HG03460 (cell line): ENCODE measurements around the gene ZNF626.
A peak's percentile ranks its signal among the peaks of the same experiment; 100 is the strongest.
"Not testable (repeated sequence)": the region's sequence is repeated elsewhere in the genome, so short reads cannot be mapped to it uniquely, and the experiment has no call there.

Experiments used
- ATAC-seq: cut with Tn5 transposase; IDR thresholded peaks from one replicate; pipeline ENCODE4 v1.9.1; 2021; ENCODE audit not compliant: unreplicated experiment

The ZNF626 gene

GRCh38 chr19:20661150-20661819 is at the start of gene ZNF626:
Gene ZNF626 (minus strand): TSS chr19:20661571. CDS start chr19:20661446, 125 bp downstream.
- ATAC-seq = peak; percentile 90

DNA sequence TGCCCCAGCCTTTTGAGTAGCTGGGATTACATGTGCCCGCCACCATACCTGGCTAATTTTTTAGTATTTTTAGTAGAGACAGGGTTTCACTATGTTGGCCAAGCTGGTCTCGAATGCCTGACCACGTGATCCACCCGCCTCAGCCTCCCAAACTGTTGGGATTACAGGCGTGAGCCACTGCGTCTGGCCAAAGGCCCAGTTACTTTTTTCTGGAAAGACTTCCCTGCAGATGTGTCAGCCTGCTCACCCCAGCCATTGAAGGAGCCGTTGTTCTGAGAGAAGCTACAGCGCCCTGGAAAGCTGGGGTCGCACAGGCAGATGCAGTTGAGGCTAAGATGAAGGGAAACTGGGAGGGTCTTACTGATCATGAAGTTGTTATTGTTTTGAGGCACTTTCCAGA is 7.9 kb upstream of the ZNF626 start:
- ATAC-seq = no peak

DNA sequence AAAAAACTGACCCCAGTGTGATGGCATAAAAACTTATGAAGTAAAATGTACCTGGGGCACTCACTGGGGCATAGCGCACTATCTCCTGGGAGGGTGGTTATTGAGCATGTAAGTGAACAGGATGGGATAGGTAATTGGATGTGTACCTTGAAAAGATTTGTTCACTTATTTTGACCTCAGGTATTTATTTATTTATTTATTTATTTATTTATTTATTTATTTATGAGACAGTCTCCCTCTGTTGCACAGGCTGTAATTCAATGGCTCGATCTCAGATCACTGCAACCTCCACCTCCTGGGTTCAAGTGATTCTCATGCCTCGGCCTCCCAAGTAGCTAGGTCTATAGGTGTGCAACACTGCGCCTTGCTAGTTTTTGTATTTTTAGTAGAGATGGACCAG is 5.9 kb upstream of the ZNF626 start:
- ATAC-seq = no peak

GRCh38 chr19:20664901-20665781 is 3.8 kb upstream of the ZNF626 start:
- no peak for ATAC-seq

GRCh38 chr19:20664475-20664874 is 3.1 kb upstream of the ZNF626 start:
- ATAC-seq = not testable (repeated sequence)

GRCh38 chr19:20662421-20663105 is 1.2 kb upstream of the ZNF626 start:
- ATAC-seq = no peak

GRCh38 chr19:20660473-20661140 is 764 bp downstream of the ZNF626 start:
- no peak for ATAC-seq

DNA sequence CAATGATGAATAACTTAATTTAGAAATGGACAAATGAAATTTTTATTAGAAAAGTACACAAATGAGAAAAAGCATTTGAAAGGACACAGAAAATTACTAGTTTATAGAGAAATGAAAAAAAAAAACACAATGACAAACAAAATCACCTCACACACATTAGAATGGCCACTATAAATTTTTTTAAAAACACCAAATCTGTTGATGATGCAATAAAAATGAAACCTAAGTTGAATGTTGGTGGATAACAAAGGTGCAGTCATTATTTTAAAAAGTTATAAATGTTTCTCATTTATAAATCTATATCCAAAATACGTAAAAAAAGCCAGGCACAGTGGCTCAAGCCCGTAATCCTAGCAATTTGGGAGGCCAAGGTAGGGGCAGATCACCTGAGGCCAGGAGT is 20.8 kb downstream of the ZNF626 start:
- no peak for ATAC-seq

DNA sequence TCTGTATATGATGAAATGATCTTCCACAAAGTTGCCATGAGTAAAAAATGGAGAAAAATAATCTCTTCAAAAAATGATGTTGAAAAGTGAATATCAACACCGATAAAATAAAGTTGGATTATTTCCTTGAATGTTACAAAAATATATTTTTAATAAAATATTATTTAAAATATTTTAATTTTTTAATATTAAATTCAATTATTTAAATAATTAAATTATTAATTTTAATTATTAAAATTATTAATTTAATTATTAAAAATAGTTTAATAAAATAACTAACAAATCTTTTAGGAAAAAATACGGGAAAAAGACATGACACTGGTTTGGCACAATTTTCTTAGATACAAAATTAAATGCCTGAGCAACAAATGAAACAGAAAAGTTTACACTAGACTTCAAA is 21.3 kb downstream of the ZNF626 start:
- no peak for ATAC-seq

GRCh38 chr19:20624560-20624959 is 36.8 kb downstream of the ZNF626 start:
- ATAC-seq = not testable (repeated sequence)

DNA sequence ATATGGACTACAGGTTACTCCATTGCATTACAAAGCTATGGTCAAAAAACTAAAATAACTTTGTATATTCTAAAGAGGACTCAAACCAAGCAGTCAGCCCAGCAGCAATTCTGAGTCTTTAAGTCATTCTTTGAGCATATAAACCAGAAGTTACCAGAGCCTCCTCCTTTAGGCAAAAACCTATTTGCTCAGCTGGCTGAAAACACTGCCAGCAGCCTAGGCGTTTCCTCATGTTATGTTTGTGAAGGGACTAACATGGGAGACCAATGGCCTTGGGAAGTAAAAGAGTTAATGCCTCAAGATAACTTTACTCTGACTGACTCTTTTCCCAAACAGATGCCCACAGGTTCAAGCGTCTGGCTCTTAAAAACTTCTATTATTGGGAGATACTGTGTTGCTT is 45.3 kb downstream of the ZNF626 start:
- ATAC-seq = no peak

GRCh38 chr19:20614971-20615370 is 46.4 kb downstream of the ZNF626 start:
- ATAC-seq = not testable (repeated sequence)

- ATAC-seq = no peak
These were observed 48.6 kb downstream of the ZNF626 start for GRCh38 chr19:20612711-20613316.

GRCh38 chr19:20611866-20612265 is 49.5 kb downstream of the ZNF626 start:
- ATAC-seq = no peak

- ATAC-seq = no peak
These were observed 53.4 kb downstream of the ZNF626 start for GRCh38 chr19:20607943-20608342.
